ENCODE measurements around the gene MYL6B.
A peak's percentile ranks its signal among the peaks of the same experiment; 100 is the strongest.

MYL6B gene

GRCh38 chr12:56154246-56154771 is 1.9 kb downstream of the MYL6B start:
- DNase-seq, result no peak

GRCh38 chr12:56154818-56155217 is 2.4 kb downstream of the MYL6B start:
- DNase-seq, result no peak

GRCh38 chr12:56155256-56155845 is 3.0 kb downstream of the MYL6B start:
- no peak for DNase-seq

- peak; percentile 39 for DNase-seq
Measured at GRCh38 chr12:56156464-56157200, 4.2 kb downstream of the MYL6B start.

- DNase-seq, result peak; percentile 61
Measured at GRCh38 chr12:56157201-56158028, 5.0 kb downstream of the MYL6B start.

GRCh38 chr12:56158029-56158925 is 5.9 kb downstream of the MYL6B start, which contains the start of gene MYL6:
TSS of gene MYL6 (plus strand) at chr12:56158359. CDS start at chr12:56158402, 43 bp downstream.
- peak; percentile 98 for DNase-seq

GRCh38 chr12:56158926-56159461 is 6.6 kb downstream of the MYL6B start:
- peak; percentile 67 for DNase-seq

GRCh38 chr12:56159482-56160192 is 7.2 kb downstream of the MYL6B start:
- DNase-seq, result no peak

- DNase-seq, result peak; percentile 34
Measured at GRCh38 chr12:56160193-56160763, 7.9 kb downstream of the MYL6B start.

GRCh38 chr12:56160894-56161689 is 8.7 kb downstream of the MYL6B start:
- no peak for DNase-seq

- no peak for DNase-seq
Measured at GRCh38 chr12:56161690-56162351, 9.4 kb downstream of the MYL6B start.

- no peak for DNase-seq
Measured at GRCh38 chr12:56162468-56163290, 10.3 kb downstream of the MYL6B start.

GRCh38 chr12:56163533-56164344 is 11.4 kb downstream of the MYL6B start:
- DNase-seq, result no peak

GRCh38 chr12:56164345-56164729 is 11.9 kb downstream of the MYL6B start:
- DNase-seq, result no peak

- DNase-seq, result no peak
Measured at GRCh38 chr12:56165369-56165768, 13.0 kb downstream of the MYL6B start.

GRCh38 chr12:56169229-56169759 is 16.9 kb downstream of the MYL6B start:
- no peak for DNase-seq

GRCh38 chr12:56172839-56173238 is 20.5 kb downstream of the MYL6B start:
- no peak for DNase-seq
